Peyer's patch (tissue), 4 donors: ENCODE data around the gene TSPAN8. TPM values are rescaled to one million over a fixed set of nuclear protein-coding genes. Genes with fewer than 3 reads are reported as not detected.

Experiments used
- DNase-seq, 3 donors: peaks; one replicate each; pipeline ENCODE4 v3.0.0-alpha.2; 2017 to 2019
- H3K27ac ChIP-seq, 4 donors: fragments of 200-600 bp; sonication (generic); one replicate each; pipeline ENCODE4 v1.5.1; 2016 to 2019
- H3K27me3 ChIP-seq, 2 donors: fragments of 200-600 bp; sonication (generic); one replicate each; pipeline ENCODE4 v1.5.1; 2019
- H3K36me3 ChIP-seq, 3 donors: fragments of 200-600 bp; sonication (generic); one replicate each; pipeline ENCODE4 v1.5.1; 2016 to 2019
- H3K4me1 ChIP-seq, 4 donors: fragments of 200-600 bp; sonication (generic); one replicate each; pipeline ENCODE4 v1.5.1; 2016 to 2019
- H3K4me3 ChIP-seq, 4 donors: fragments of 200-600 bp; sonication (generic); 1 replicate in 3 of 4; 2 replicates in 1 of 4; pipeline ENCODE4 v1.5.1; 2016 to 2019; ENCODE audit warnings: mild to moderate bottlenecking in 1 of 4
- H3K9me3 ChIP-seq, 4 donors: fragments of 200-600 bp; sonication (generic); one replicate each; pipeline ENCODE4 v1.5.1; 2016 to 2019; ENCODE audit warnings: mild to moderate bottlenecking in 1 of 4
- POLR2A ChIP-seq, 2 donors: fragments of 450-650 bp; IDR thresholded peaks; one replicate each; pipeline ENCODE4 v1.5.1; 2017; ENCODE audit warnings: antibody characterized with exemption in 2 of 2, mild to moderate bottlenecking in 2 of 2, moderate library complexity in 2 of 2
- total RNA-seq, 4 donors: library from RNA; depleted of rRNA; stranded (reverse); fragments of >200 nt; gene quantifications; one replicate each; pipeline ENCODE4 v1.1.0, GENCODE V29; 2016
- TF ChIP-seq, protein P1 (sequence below), 6 experiments: fragments of 450-650 bp in 4 of 6; fragments of 200-600 bp in 2 of 6; sonication (generic) in 1 of 6; IDR thresholded peaks; one replicate each; pipeline ENCODE4 v1.5.1; 2017 to 2019; ENCODE audit warnings: antibody characterized with exemption in 6 of 6, mild to moderate bottlenecking in 3 of 6, moderate library complexity in 1 of 6

The TSPAN8 gene
- total RNA-seq, 4 donors from 2014 or later, result 71.0 to 963 (median 558) TPM

DNA sequence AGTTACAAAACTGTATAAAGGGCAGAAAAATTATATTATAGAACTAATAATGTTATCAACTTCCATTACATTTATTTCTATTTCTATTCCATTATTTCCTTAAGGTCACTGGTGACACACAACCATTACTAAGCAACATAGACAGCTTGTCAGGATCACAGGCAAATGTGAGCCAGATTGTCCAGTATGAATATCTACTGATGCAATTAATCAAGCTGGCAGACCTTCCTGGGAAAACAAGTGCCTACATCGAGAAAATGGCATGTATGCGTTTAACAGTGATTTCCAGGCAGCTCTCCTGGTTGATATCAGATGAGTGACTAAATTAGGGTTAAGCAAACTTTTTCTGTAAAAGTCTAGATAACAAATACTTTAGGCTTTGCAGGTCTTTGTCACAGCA is 36.9 kb upstream of the TSPAN8 start:
- H3K4me1 ChIP-seq, result no peaks in the 10 kb centered on the region
- no peak overlapping the region for H3K27ac ChIP-seq
- no peaks in the 10 kb centered on the region for H3K27me3 ChIP-seq
- H3K4me3 ChIP-seq, result no peak overlapping the region
- TF ChIP-seq, protein P1, sequence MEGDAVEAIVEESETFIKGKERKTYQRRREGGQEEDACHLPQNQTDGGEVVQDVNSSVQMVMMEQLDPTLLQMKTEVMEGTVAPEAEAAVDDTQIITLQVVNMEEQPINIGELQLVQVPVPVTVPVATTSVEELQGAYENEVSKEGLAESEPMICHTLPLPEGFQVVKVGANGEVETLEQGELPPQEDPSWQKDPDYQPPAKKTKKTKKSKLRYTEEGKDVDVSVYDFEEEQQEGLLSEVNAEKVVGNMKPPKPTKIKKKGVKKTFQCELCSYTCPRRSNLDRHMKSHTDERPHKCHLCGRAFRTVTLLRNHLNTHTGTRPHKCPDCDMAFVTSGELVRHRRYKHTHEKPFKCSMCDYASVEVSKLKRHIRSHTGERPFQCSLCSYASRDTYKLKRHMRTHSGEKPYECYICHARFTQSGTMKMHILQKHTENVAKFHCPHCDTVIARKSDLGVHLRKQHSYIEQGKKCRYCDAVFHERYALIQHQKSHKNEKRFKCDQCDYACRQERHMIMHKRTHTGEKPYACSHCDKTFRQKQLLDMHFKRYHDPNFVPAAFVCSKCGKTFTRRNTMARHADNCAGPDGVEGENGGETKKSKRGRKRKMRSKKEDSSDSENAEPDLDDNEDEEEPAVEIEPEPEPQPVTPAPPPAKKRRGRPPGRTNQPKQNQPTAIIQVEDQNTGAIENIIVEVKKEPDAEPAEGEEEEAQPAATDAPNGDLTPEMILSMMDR (IDR thresholded peaks at IDR 0.05), result no peak
- TF ChIP-seq POLR2A (IDR thresholded peaks at IDR 0.05), result no peak
- DNase-seq, result no peak
- no peaks in the 10 kb centered on the region for H3K36me3 ChIP-seq
- H3K9me3 ChIP-seq, result no peaks in the 10 kb centered on the region

DNA sequence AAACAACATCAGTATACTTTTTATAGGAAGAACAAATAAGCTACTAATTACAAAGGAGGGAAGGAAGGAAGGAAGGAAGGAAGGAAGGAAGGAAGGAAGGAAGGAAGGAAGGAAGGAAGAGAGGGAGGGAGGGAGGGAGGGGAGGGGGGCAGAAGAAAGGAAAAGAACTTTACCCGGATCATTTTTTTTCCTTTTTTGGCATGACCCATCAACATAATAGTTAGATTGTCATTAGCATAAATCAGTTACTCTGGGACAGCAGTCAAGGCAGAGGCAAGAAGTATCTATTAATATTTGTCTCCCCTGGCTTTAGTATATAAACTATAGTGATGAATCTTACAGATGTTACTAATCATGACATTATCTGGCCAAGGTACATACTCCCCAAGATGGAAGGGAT is 35.2 kb upstream of the TSPAN8 start:
- TF ChIP-seq, protein P1 (IDR thresholded peaks at IDR 0.05), result no peak
- no peak for TF ChIP-seq POLR2A (IDR thresholded peaks at IDR 0.05)
- no peak for DNase-seq

DNA sequence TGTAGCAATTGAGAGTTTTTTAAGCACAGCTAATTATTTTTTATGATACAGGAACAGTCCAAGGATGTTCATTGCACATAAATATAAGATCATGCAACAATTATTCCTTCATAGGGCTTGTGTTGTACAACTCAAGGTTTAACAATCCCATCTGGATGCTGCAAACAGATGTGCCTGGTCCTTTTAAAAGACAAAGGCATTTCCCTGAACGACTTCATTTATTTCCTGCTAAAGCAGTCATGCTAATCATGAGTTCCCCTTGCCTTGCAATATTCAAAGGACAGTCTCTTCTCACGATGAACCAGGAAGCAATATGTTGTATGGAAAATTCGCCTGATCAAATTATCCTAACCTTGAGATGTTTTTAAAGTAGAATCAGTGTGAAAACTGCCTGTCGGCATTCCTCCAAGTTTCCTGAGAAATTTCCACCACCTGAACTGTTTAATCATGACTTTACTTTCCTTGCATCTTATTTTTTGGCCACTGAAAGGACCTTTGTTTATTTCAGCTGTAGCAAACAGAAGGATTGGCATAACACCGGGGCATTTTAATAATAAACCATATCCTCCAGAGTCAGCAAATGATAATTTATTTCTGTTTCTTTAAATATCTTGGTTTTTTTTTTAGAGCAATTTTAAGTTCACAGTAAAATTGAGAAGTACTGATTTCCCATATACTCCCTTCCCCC is 33.9 kb upstream of the TSPAN8 start:
- Histone ChIP-seq H3K27ac (no peak overlapping the region), H3K4me3 (no peak overlapping the region), H3K9me3 (no peaks in the 10 kb centered on the region), H3K27me3 (no peaks in the 10 kb centered on the region), H3K36me3 (no peaks in the 10 kb centered on the region), H3K4me1 (no peaks in the 10 kb centered on the region)
- TF ChIP-seq, protein P1 (IDR thresholded peaks at IDR 0.05), result no peak
- TF ChIP-seq POLR2A (IDR thresholded peaks at IDR 0.05), result no peak
- no peak for DNase-seq

More for the DNA sequence above, 35.2 kb upstream of the TSPAN8 start:
- Histone ChIP-seq H3K4me1 (no peaks in the 10 kb centered on the region), H3K27ac (no peak overlapping the region), H3K9me3 (no peaks in the 10 kb centered on the region), H3K4me3 (no peak overlapping the region), H3K36me3 (no peaks in the 10 kb centered on the region), H3K27me3 (no peaks in the 10 kb centered on the region)

DNA sequence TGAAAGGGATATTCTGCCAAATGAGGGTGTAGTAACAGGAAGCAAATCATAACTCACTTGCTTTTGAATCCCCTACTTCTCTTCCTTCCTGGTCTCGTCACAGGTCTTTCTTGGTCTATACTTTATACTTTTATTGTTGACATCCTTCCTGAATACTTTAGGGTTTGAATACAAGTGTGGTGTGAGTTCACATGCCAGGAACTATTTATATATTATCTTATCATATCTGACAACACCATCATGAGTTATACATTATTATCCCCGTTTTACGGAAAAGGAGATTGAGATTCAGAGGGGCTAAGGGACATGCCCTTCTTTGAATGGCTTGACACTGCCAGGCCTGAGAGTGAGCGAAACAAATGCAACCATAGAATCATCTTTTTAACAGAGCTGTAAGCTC is 33.0 kb upstream of the TSPAN8 start:
- Histone ChIP-seq H3K4me3 (no peak overlapping the region), H3K4me1 (no peaks in the 10 kb centered on the region), H3K27ac (no peak overlapping the region), H3K9me3 (no peaks in the 10 kb centered on the region), H3K36me3 (no peaks in the 10 kb centered on the region), H3K27me3 (no peaks in the 10 kb centered on the region)
- TF ChIP-seq, protein P1 (IDR thresholded peaks at IDR 0.05), result no peak
- no peak for TF ChIP-seq POLR2A (IDR thresholded peaks at IDR 0.05)
- no peak for DNase-seq

DNA sequence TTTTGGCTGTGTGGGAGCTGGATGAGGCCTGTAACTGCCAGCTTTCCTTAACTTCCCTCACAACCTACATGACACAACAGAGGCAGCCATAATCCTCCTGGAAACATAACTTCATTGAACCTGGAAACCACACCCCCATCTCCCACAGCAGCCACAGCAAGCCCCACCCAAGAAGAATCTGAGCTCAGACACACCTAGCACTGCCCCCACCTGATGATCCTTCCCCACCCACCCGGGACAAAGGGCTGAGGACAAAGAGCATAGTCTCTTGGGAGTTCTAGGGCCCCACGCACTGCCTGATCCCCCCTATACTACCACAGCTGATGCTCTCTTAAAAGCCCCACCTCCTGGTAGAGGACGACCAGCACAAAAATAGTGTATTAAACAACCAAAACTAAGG is 29.6 kb upstream of the TSPAN8 start:
- Histone ChIP-seq H3K4me3 (no peak overlapping the region), H3K27ac (peak overlapping the region in 1 of 4 donors; percentile 16), H3K4me1 (no peaks in the 10 kb centered on the region), H3K36me3 (no peaks in the 10 kb centered on the region), H3K27me3 (no peaks in the 10 kb centered on the region), H3K9me3 (no peaks in the 10 kb centered on the region)
- DNase-seq, result peak in 1 of 3 donors; percentile 57
- TF ChIP-seq, protein P1 (IDR thresholded peaks at IDR 0.05), result no peak
- no peak for TF ChIP-seq POLR2A (IDR thresholded peaks at IDR 0.05)
